HFFc6 (cell line): ENCODE measurements around the gene YY1. TPM values are rescaled to one million over a fixed set of nuclear protein-coding genes. Genes with fewer than 3 reads are reported as not detected.

Experiments
- DNase-seq: peaks from one replicate; pipeline ENCODE4 v3.0.0-alpha.2; 2018
- H3K27ac Mint-ChIP-seq: 2 replicates; pipeline ENCODE4 v1.8.0; 2020; ENCODE audit warnings: mild to moderate bottlenecking, mixed read lengths
- H3K27me3 Mint-ChIP-seq: 2 replicates; pipeline ENCODE4 v1.8.0; 2021; ENCODE audit warnings: mild to moderate bottlenecking, moderate library complexity, mixed read lengths; ENCODE audit not compliant: insufficient read depth
- H3K36me3 Mint-ChIP-seq: 2 replicates; pipeline ENCODE4 v1.8.0; 2021; ENCODE audit warnings: low read depth, mixed read lengths
- H3K4me1 Mint-ChIP-seq: 2 replicates; pipeline ENCODE4 v1.8.0; 2020; ENCODE audit warnings: low read depth, mixed read lengths
- H3K4me3 Mint-ChIP-seq: 2 replicates; pipeline ENCODE4 v1.8.0; 2020; ENCODE audit warnings: mild to moderate bottlenecking, moderate library complexity, mixed read lengths
- H3K9me3 Mint-ChIP-seq: 2 replicates; pipeline ENCODE4 v1.8.0; 2020; ENCODE audit warnings: mild to moderate bottlenecking, mixed read lengths
- total RNA-seq, 6 experiments: library from RNA; stranded (reverse); fragmentation: NEBNext Ultra II Directional; extraction: Animal tissue kit (Norgen Biotek cat#: 25700); gene quantifications; 2 replicates in 1 of 6; 3 replicates in 5 of 6; pipeline ENCODE4 v1.2.3, GENCODE V29; 2021
- TF ChIP-seq, protein P1 (sequence below): fragments of 200-600 bp; sonication (generic); IDR thresholded peaks from 2 replicates; pipeline ENCODE4 v1.5.0; 2021; ENCODE audit warnings: antibody characterized with exemption, mild to moderate bottlenecking

Gene YY1
- total RNA-seq, 6 experiments from 2014 or later = 57.0 to 70.8 (median 68.1) TPM

DNA sequence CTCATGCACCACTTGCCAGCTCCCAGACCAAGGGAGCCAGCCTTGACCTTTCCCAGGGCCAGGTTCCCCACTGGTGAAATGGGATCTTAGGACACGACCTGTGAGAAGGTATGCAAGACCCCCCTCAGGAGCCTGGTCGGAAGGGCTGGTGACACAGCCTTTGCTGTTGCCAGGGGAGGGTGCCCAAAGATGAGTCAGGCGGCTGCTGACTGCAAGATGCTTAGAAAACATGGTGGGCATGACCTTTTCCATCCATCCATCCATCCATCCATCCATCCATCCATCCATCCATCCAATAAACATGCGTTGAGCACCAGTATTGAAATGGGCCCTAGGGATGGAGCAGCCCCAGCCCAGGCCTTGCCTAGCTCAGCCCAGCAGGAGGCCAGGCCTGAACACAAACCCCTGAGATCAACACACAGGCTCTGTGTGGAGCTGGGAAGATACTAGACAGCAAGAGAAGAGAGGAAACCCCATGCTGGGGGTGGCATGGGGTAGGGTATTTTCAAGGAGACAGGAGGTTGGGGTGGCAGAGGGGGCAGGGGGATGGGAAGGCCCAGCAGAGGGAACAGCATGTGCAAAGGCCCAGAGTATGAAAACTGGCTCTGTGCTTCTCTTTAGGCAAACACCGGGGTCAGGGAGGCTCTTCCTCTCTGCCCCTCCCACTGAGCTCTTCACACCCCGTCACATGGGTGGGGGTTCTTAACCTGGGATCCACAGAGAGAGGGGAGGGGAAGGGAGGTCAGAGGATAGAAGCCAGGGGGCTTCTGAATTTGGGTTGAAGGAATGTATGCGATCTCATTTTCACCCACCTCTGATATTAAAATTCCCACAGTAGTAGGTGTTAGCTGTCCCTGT lies 26.2 kb upstream of the YY1 start:
- DNase-seq = no peak
- H3K4me3 Mint-ChIP-seq = no peak overlapping the region

DNA sequence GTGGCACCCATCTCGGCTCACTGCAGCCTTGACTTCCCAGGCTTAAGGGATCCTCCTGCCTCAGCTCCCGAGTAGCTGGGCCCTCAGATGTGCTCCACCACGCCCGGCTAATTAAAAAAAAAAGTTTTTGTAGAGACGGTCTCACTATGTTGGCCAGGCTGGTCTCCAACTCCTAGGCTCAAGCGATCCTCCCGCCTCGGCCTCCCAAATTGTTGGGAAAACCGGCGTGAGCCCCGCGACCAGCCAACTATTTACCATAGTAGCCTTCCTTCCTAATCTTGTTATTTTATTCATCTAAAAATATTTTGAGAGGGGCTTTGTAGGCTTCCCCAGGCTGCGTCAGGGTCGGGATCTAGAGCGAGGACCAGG lies 25.4 kb upstream of the YY1 start:
- no peak for DNase-seq
- Mint-ChIP-seq H3K4me3 (peak overlapping the region; percentile 65), H3K9me3 (no peaks in the 10 kb centered on the region), H3K4me1 (no peaks in the 10 kb centered on the region), H3K36me3 (no peaks in the 10 kb centered on the region), H3K27ac (peak overlapping the region; percentile 51; the same call in 1 of the 2 replicates), H3K27me3 (no peaks in the 10 kb centered on the region; the same call in 1 of the 2 replicates)
- TF ChIP-seq, protein P1, sequence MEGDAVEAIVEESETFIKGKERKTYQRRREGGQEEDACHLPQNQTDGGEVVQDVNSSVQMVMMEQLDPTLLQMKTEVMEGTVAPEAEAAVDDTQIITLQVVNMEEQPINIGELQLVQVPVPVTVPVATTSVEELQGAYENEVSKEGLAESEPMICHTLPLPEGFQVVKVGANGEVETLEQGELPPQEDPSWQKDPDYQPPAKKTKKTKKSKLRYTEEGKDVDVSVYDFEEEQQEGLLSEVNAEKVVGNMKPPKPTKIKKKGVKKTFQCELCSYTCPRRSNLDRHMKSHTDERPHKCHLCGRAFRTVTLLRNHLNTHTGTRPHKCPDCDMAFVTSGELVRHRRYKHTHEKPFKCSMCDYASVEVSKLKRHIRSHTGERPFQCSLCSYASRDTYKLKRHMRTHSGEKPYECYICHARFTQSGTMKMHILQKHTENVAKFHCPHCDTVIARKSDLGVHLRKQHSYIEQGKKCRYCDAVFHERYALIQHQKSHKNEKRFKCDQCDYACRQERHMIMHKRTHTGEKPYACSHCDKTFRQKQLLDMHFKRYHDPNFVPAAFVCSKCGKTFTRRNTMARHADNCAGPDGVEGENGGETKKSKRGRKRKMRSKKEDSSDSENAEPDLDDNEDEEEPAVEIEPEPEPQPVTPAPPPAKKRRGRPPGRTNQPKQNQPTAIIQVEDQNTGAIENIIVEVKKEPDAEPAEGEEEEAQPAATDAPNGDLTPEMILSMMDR = no peak

More for the DNA sequence above, 26.2 kb upstream of the YY1 start:
- Mint-ChIP-seq H3K27ac (no peak overlapping the region), H3K36me3 (no peaks in the 10 kb centered on the region; the same call in 1 of the 2 replicates), H3K9me3 (no peaks in the 10 kb centered on the region; the same call in 1 of the 2 replicates), H3K4me1 (no peaks in the 10 kb centered on the region), H3K27me3 (no peaks in the 10 kb centered on the region; the same call in 1 of the 2 replicates)
- TF ChIP-seq, protein P1 = no peak

DNA sequence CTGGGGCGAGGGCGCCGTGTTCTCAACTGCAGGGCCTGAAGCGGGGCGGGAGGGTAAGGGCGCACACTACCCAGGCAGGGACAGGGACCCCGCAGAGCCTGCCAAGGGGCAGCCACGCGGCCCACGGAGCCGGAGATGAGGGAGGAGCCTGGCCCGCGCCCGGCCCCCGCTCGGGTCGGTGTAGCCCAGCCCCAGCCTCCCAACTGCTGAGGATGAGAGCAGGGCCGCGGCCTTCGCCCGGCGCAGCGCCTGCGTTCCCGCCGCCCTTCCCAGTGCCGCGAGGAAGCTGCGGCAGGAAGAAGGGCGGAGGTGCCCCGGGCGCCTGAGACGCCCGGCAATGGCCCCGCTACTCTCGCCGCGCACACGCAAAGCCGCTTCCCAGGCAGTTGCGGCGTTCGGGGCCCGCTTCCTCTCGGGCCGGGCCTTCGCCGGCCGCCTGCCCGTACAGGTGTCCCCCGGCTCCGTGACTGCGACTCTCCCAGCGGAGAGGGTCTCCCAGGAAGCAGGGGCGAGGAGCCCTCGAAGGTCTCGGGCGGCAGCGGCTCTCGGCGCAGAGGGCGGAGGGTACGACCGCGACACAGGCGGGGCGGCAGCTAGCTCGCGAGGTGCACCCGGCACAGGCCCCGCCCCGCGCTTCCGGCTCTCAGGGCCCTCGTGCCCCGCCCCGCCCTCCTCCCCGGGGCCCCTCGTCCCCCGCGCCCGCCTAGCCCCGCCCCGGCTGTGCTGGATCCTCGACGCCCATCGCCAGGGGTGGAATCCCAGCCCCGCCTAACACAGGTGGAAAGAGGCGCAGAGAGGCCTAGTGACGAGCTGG lies 24.8 kb upstream of the YY1 start:
- peak; percentile 12 for DNase-seq
- Mint-ChIP-seq H3K4me3 (peak overlapping the region; percentile 65), H3K9me3 (no peaks in the 10 kb centered on the region), H3K27me3 (no peaks in the 10 kb centered on the region; the same call in 1 of the 2 replicates), H3K36me3 (no peaks in the 10 kb centered on the region), H3K4me1 (no peaks in the 10 kb centered on the region), H3K27ac (peak overlapping the region; percentile 51; the same call in 1 of the 2 replicates)
- TF ChIP-seq, protein P1 = no peak

DNA sequence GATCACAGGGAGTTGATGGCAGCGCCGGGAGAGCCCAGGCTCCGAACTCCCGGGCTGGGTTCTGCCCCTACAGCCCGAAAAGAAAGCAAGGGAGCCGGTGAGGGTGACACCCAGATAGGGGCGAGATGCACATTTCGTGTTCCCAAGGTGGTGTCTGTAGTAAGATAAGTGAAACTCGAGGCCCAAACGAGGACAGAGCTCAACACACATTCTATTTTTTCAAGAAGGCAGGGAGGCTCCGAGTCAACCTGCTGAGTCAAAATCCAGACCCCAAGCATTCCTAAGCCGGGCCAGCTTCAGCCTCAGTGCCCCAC lies 24.2 kb upstream of the YY1 start:
- Mint-ChIP-seq H3K27ac (peak overlapping the region; percentile 36; the same call in 1 of the 2 replicates), H3K36me3 (no peaks in the 10 kb centered on the region), H3K4me1 (no peaks in the 10 kb centered on the region), H3K4me3 (peak overlapping the region; percentile 64), H3K27me3 (no peaks in the 10 kb centered on the region; the same call in 1 of the 2 replicates), H3K9me3 (no peaks in the 10 kb centered on the region)
- TF ChIP-seq, protein P1 = no peak
- no peak for DNase-seq

DNA sequence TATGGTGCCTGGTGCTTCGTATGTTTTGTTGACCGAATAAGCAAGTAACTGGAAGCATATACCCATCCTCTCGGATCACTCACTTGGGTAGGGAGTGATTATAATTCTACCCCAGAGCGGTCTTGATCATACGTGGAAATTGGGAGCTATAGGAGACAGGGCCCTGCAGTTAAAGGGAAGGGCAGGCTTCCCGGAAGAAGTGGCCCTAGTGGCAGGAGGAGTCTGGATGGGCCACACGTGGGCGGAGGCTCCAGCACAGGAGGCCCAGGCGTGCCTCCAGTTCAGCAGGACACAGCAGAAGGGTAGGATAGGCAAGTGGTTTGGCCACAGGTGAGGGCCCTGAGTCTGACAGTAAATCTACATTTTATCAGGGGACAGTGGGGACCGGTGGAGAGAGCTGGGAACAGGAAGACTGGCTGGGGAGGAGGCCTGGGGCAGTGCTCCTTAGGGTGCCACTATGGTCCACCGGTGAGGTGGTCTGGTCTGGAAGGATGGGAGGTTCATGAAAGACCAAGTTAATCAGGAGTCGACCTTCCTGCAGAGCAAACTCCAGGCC lies 23.5 kb upstream of the YY1 start:
- peak overlapping the region; percentile 64 for H3K4me3 Mint-ChIP-seq
- TF ChIP-seq, protein P1 = no peak
- no peak for DNase-seq
- H3K9me3 Mint-ChIP-seq = no peaks in the 10 kb centered on the region
- no peaks in the 10 kb centered on the region for H3K36me3 Mint-ChIP-seq
- H3K27me3 Mint-ChIP-seq = no peaks in the 10 kb centered on the region; the same call in 1 of the 2 replicates
- H3K27ac Mint-ChIP-seq = no peak overlapping the region
- no peaks in the 10 kb centered on the region for H3K4me1 Mint-ChIP-seq
